HG03575 (cell line): ENCODE results near the gene HTRA3.
"Not testable (repeated sequence)": the region's sequence is repeated elsewhere in the genome, so short reads cannot be mapped to it uniquely, and the experiment has no call there.

Experiments
- ATAC-seq: cut with Tn5 transposase; IDR thresholded peaks from one replicate; pipeline ENCODE4 v1.9.1; 2021; ENCODE audit not compliant: unreplicated experiment, insufficient number of reproducible peaks, low FRiP score; ENCODE audit errors: extremely low read depth

Gene HTRA3

DNA sequence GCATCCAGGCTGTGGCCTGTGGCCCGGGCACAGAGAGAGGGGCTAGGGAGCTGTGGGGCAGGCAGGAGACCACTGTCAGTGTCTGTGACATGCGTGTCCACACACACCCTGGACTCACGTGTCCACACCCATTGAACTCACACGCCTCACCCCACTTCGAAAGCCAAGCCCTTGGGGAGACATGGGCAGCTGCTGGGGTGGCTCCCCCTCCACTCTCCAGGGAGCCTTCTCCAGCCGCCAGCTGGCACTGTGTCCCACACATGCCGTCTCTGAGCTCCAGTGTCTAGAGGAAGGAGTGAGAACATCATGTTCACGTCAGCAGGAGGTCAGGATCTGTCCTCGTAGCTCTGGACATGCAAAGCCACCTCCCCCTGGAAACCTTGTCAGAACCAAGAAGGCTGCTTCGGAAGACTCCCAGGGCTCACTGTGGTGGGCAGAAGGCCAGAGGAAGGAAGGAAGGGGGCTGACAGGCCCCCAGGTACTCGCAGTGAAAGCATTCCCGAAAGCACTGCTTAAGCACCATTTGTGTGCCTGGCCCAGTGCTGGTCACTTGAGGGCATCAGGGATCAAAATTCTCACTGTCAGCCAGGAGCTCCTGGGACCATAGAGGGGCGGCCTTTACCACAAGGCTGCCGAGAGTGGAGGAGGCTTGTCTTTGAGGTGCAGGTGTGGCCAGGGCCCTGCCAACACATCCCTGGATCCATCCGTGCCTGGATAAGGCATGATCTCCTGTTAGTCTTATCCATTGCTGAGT lies 61.4 kb downstream of the HTRA3 start:
- ATAC-seq = no peak

DNA sequence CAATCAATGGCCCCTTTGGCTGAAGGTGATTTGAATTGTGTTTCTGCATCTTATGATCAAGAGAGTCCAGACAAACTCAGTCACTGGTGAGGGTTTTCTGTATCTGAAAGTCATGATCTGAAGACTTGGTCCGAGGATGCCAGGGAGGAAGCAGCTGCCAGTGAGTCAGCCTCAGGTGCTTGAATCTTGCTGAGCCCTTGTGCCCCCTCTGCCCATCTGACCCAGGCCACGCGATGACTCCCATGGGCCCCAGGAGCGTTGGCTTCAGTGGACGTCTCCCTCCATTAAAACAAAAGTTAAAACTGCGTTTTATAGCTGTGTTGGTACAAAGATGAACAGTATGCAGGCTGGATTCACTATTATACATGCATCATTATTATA lies 62.0 kb downstream of the HTRA3 start:
- ATAC-seq = no peak

DNA sequence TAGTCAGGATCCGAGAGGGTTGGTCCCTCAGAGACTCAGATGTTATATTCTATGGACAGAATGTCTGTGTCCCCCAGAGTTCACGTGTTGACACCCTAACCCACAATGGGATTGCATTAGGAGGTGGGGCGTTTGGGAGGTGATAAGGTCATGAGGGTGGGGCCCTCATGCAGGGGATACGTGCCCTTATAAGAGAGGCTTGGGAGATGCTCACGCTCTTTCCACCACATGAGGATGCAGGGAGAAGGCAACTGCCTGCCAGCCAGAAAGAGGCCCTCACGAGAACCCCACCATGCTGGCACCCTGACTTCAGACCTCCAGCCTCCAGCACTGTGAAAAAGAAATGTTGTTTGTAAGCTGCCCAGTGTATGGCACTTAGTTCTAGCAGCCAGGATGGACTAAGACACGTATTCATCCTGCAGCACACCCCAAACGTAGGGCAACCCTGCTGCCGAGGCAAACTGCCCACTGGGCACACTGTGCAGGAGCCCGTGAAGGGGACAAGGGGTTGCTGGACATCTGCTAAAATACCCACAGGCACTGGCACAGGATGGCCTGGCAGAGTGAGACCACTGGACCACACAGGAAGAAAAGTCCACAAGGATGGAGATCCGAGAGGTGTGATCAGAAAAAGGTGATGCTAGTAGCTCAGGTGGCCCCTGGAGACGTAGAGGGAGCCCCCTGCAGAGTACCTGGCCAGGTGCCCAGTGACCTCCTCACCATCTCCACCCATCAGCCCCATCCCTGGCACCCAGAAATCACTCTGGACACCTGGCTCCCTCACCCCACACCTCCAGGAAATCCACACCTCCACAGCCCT lies 62.7 kb downstream of the HTRA3 start:
- no peak for ATAC-seq

DNA sequence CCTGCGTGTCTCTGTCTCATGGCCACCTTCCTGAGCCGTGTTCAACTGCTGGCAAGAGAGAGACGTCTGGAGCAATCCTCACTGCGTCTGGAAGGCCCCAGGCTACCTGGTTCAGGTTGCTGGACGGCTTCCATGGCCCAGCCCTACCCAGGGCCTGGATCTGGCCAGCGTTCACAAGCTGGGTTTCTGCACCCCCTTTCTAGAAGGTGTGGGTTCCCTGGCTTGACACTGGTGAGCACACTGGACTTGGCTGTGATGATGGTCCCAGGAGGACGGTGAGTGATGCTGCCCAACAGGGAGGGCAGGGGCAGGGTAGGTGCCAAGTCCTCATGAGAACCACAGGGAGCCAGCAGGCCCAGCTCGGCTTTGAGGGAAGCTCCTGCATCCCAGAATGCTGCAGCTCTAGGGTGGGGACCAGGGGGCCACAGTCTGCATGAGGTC lies 63.4 kb downstream of the HTRA3 start:
- no peak for ATAC-seq

DNA sequence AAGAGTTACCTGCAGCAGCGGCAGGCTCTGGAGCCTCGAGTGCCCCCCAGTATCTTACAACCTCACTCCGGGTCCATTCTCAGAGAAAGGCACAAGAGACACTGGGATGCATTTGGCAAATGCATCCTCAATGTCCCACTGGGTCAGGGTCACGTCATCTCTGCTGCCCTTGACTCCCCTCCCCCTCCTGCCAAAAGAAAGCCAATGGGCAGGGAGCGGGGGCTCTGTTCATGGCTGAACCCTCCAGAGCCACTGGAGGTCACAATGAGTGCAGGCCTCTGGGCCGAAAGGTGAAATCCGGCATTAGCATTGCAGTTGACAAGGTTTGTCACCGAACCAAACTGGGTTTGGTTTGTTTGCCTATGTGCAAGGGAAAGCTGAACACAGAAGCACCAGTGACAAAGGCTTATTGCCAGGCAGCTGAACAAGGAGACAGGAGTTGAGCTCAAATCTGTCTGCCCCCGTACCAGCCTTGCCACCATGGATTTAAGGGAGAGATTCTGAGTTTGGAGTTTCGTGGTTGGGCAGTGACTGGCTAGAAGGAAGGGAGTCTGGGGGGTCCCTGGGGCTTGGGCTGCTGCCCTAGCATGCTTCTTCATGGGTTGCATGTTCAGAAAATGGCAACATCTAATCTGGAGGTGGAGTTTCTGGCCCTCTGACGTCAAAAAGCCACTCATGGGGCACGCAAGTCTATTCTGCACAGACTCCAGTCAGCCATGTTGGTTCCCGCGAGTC lies 64.3 kb downstream of the HTRA3 start:
- ATAC-seq = no peak

DNA sequence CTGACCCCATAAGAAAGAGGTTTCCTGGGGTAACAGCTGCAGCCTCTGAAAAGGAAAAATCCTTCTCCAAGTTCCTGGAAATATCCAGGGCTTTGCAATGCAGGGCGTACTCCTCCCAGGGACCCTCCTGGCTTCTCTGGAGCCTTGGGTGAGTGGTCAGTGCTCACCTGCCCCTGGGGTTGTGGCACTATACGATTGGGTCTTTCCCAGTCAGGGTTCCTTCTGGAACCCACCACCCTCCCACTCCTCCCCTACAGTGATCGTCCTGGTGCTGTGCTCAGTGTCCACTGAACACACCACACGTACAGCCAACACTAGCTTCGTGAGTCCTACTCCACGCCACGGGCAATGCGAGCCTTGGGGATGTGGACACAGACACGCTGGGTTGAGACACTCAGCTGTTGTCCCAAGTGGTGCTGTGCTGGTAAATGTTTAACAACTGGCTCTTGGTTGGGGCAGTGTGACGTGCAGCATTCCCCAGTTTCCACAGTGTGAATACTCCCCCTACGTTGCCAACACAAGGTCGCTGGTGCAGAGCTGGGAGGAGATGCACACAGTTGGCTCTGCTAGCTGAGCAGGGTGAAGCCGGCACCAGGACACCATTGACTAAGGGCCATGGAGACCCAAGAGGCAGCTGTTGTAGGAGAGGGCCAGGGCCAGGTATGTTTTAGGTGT lies 65.4 kb downstream of the HTRA3 start:
- ATAC-seq = no peak

DNA sequence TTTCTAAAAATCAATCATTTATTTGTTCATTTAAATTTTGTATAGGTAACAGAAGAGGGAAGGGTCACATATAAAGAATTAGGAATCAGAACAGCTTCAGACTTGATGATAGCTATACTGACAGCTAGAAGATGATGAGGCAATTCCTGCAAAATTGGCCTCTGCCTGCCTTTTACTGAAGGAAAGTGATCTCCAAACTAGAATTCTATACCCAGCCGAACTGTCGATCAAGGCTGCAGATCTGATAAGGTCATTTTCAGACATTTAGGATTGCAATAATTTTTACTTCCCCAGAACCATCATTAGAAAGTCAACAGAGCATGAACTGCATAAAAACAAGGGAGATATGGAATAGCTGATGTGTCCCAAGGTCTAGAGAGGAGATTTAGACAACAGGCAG lies 66.3 kb downstream of the HTRA3 start:
- no peak for ATAC-seq

DNA sequence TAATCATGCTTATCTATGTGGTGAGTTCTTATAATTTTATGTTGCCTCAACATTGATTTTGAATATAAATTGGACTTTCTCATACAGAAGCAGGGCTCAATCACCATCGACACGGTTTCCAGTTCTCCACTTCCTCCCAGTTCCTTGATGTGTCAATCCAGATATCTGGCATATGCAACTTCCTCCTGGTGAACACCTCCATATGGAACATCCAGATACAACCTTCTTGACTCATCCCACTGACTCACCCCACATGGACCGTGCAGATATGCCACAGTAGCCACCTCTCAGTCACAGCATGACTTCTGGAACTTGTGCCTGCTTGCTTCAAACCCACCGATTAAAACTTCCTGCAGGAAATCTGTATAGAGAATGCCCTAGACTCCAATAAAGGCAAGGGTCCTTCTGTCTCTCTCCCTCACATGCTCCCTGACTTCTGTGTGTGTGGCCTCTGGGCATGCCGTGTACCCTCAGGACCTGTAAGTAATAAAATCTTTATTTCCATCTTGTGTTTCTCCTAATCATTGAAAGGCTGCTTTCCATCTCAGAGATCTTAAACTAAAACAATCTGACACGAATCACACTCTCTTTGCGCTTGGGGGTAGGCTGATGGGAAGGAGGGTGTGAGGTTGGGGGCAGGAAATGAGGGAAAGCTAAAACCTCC lies 67.0 kb downstream of the HTRA3 start:
- no peak for ATAC-seq

DNA sequence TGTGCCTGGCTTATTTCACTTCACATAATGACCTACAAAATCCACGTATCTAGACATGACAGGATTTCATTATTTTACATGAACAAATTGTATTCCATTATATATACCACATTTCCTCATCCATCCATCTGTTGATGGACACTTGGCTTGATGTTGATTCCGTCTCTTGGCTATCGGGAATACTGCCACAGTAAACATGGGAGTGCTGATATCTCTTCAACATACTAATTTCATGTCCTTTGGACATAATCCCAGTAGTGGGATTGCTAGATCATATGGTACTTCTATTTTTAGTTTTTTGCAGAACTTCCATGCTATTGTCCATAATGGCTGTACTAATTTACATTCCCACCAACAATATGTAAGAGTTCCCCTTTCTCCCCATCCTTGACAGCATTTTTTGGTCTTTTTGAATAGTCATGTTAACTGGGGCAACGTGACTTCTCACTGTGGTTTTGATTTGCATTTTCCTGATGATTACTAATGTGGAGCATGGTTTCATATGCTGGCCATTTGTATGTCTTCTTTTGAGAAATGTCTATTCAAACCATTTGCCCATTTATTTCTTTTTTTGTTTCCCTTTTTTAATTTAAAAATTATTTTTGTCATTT lies 68.9 kb downstream of the HTRA3 start:
- ATAC-seq = no peak

DNA sequence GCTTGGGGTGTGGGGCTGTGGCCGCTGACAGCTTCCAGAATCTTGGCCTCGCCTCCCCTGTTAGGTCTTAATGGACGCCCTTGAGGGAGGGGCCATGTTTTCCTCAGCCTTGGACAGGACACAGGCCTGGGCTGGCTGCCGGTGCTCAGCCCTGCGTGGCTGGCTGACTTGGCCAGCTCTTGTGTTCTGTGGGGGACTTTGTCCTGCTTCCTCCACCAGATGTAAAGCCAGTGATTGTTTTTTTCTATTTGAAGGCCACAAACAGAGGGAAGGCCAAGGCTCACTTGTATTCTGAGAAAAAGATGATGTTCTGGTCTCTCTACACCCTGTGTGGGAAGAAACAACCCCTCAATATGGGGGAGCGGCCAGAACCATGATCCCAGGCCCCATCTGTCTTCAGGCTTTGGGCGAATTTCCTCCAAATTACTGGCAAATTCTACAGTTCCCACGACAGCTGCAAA lies 71.3 kb downstream of the HTRA3 start:
- no peak for ATAC-seq

DNA sequence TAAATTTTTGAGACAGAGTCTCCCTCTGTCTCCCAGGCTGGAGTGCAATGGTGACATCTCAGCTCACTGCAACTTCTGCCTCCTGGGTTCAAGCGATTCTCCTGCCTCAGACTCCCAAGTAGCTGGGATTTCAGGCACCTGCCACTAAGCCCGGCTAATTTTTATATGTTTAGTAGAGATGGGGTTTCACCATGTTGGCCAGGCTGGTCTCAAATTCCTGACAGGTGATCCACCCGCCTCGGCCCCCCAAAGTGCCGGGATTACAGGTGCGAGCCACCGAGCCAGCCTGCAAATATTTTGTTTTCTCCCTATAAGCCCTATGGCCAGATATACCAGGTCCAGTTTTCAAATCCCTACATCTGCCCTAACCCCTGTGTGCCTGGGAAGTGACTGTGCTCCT lies 71.7 kb downstream of the HTRA3 start:
- ATAC-seq = not testable (repeated sequence)

DNA sequence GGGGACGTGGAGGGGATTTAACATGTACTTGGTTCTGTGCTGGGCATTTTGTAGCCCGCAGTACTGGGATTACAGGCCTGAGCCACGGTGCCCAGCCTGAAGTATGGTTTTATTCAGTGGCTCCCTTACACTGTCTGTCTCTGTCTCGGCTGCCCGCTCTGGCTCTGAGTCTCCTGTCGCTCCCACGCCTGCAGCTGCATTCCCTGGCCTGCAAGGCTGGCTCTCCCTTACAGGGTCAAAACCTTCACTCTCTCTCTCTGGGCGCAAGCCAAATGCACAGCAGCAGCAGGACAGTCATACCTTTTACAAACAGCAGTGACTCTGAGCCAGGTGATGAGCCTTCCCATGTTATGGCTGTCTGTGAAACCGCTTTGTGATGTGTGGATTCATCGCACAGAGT lies 72.1 kb downstream of the HTRA3 start:
- ATAC-seq = no peak

DNA sequence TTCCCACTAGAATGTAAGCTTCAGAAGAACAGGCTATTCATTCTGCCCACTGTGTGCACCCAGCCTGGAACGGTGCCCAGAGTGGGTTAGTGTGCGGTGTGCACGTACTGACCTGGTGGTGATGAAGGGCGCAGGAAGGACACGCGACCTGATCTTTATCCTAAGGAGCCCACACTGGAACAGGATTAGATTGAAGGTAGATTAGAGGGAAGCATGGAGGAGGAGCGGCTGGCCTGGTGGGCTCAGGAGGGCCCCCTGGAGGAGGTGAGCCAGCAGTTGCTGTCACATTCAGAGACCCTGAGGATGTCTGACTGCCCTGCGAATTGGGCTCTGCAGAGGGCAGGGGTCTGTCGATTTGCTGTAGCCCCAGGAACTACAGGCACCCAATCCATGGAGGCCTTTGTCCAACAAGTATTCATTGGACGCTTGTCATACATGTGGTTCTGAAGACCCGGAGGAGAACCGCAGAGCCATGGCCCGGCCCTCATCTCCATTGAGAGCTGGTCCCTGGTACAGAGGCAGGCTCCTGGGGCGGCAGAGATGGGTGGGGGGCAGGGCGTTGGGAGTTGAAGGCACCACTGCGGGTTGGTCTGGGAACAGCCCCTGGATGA lies 73.2 kb downstream of the HTRA3 start:
- ATAC-seq = no peak

DNA sequence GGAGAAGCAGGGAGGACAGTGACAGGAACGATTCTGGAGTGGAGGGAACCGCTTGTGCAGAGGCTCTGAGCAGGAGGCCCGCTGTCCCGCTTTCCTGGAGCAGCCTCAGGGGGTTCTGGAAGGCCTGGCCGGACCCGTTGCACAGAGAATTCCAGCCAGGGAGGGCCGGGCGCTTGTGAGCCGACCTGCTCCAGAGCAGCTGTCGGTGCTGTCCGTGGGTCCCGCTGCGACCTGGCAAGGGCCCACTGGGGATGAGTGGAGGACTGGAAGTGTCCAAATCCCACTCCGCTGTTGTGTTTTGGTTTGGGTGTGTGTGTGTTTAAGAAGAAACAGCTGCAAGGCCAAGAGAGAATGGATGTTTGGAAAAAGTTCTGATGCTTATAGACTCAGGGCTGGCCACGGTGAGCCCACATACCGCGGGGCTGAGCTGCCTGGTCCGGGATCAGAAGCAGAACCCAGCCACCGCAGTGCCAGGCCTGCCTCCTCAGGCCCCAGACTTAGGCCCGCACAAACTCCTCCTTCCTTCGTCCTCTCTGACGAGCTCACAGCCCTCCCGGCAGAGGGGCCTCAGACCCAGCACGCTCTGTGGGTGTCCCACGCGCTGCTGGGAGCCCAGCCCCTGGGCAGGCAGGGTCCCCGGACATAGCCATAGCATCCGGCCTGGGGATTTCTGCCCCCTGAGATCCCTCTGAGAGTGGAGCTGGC lies 73.9 kb downstream of the HTRA3 start:
- ATAC-seq = no peak

DNA sequence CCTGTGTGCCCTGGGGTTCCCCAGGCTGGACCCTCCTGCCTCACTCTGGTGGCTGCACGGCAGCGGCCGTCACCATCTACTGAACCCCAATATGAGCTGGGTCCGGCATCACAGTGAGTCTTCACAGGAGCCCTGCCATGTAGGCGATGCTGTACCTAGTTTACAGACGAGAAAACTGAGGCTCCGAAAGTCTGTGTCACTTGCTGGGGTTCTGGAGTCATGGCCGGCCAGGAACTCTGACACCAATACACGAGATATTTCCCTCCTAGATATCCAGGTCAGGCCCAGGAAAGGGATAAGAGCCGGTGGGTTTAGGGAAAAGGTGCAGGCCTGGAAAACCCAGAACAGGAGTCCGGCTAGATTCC lies 74.4 kb downstream of the HTRA3 start:
- ATAC-seq = no peak

DNA sequence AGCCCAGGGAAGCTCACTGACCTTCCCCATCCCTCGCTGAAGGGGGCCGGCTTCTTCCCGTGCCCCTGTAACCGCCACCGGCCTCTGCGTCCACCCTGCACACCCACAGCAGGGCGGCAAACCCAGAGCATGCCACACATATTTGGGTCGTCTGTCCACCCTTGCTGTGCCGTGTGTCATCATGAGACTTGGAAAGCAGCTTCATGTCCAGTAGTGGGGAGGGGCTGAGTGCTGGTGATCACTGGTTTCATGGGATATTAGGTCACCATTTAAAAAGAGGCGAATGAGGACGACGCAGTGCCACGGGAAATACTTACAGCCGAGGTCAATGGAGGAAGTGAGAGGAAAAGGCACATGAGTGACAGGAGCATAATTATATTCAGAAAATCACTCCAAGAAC lies 74.8 kb downstream of the HTRA3 start:
- no peak for ATAC-seq
